HepG2 (cell line): Measurements from ENCODE around the gene SHCBP1L. TPM values are rescaled to one million over a fixed set of nuclear protein-coding genes. Genes with fewer than 3 reads are reported as not detected.

Experiments used
- ATAC-seq: fragments of 200-7000 bp; cut with Tn5 transposase; 3 replicates; pipeline ENCODE4 v1.9.1; 2020; ENCODE audit warnings: mild to moderate bottlenecking, moderate library complexity
- BruUV-seq: library from RNA; stranded (reverse); fragments of 400-500 nt; replicated peaks from 2 replicates; lab custom pipeline; 2021; lab: Mats Ljungman, UMichigan
- CTCF ChIA-PET: fragments of 300-600 bp; formaldehyde crosslinking; extraction: SDS; loops from one replicate; lab custom pipeline; 2021; ENCODE audit warnings: low total read pairs, inconsistent platforms, low intra/inter-chr PET ratio; lab: Yijun Ruan, JAX
- POLR2A ChIA-PET: fragments of 350-600 bp; sonication (Branson Sonifier 250); formaldehyde crosslinking; loops from one replicate; lab custom pipeline; 2020; ENCODE audit warnings: antibody characterized with exemption, inconsistent platforms; lab: Yijun Ruan, JAX
- DNase-seq: peaks from one replicate; pipeline ENCODE4 v3.0.0-alpha.2; 2015; ENCODE audit warnings: low spot score
- FAIRE-seq: peaks from 3 replicates; lab custom pipeline; 2011; peaks lifted over from hg19 to GRCh38; lab: Jason Lieb, UNC
- H2AFZ ChIP-seq: one replicate; pipeline ENCODE4 v1.6.1; 2011; ENCODE audit warnings: low read length, inconsistent platforms
- H3K27ac ChIP-seq: fragments of 300-600 bp; 3 replicates; pipeline ENCODE4 v1.8.0; 2011; ENCODE audit warnings: mixed run types, mild to moderate bottlenecking, mixed read lengths, low read length, inconsistent platforms; ENCODE audit not compliant: insufficient read depth; ENCODE audit errors: extremely low read length
- H3K27me3 ChIP-seq, 2 experiments: fragments of 200-600 bp in 1 of 2; 2 replicates in 1 of 2; 3 replicates in 1 of 2; pipeline versions ENCODE4 v1.6.0 to v1.8.0; 2011; ENCODE audit warnings: low read length in 2 of 2, mild to moderate bottlenecking in 2 of 2, moderate library complexity in 2 of 2, inconsistent platforms in 1 of 2; ENCODE audit not compliant: insufficient read depth in 2 of 2, control insufficient read depth in 1 of 2
- H3K36me3 ChIP-seq, 2 experiments: fragments of 200-600 bp in 1 of 2; replicated peaks in 1 of 2; 2 replicates in 1 of 2; 3 replicates in 1 of 2; pipeline versions ENCODE4 v1.5.1 to v1.8.0; 2011; ENCODE audit warnings: low read length in 2 of 2, inconsistent platforms in 1 of 2; ENCODE audit not compliant: insufficient read depth in 2 of 2, control insufficient read depth in 1 of 2
- H3K4me1 ChIP-seq: 2 replicates; pipeline ENCODE4 v1.5.1; 2012; ENCODE audit warnings: low read length, inconsistent platforms; ENCODE audit not compliant: insufficient read depth
- H3K4me2 ChIP-seq: 2 replicates; pipeline ENCODE4 v1.6.0; 2011; ENCODE audit warnings: low read depth, low read length, inconsistent platforms
- H3K4me3 ChIP-seq, 3 experiments: fragments of 200-600 bp in 1 of 3; sonication (generic), shearing (Covaris generic) in 1 of 3; replicated peaks in 1 of 3; 2 replicates each; pipeline ENCODE4 v1.5.1; 2011 to 2016; ENCODE audit warnings: low read length in 3 of 3, inconsistent platforms in 2 of 3, low read depth in 2 of 3, mild to moderate bottlenecking in 2 of 3, control low read depth in 1 of 3, mixed read lengths in 1 of 3; ENCODE audit not compliant: insufficient read depth in 1 of 3
- H3K79me2 ChIP-seq: one replicate; pipeline ENCODE4 v1.6.1; 2011; ENCODE audit warnings: low read length, inconsistent platforms; ENCODE audit not compliant: insufficient read depth
- H3K9ac ChIP-seq: 2 replicates; pipeline ENCODE4 v1.6.0; 2011; ENCODE audit warnings: mild to moderate bottlenecking, low read depth, low read length, inconsistent platforms; ENCODE audit not compliant: insufficient read depth
- H3K9me3 ChIP-seq: 2 replicates; pipeline ENCODE4 v1.5.1; 2012; ENCODE audit warnings: mild to moderate bottlenecking, low read length
- H4K20me1 ChIP-seq: 2 replicates; pipeline ENCODE4 v1.6.0; 2011; ENCODE audit warnings: inconsistent platforms, mild to moderate bottlenecking, low read length, moderate library complexity; ENCODE audit not compliant: insufficient read depth
- MAFF ChIP-seq: IDR thresholded peaks from 2 replicates; pipeline ENCODE4 v1.6.1; 2011; ENCODE audit warnings: low read depth, low read length, improper control_type of control experiment
- MAFK ChIP-seq, 2 experiments: IDR thresholded peaks in 1 of 2; conservative IDR thresholded peaks in 1 of 2; 2 replicates each; pipeline ENCODE4 v1.6.1; 2011; ENCODE audit warnings: improper control_type of control experiment in 2 of 2, low read length in 2 of 2
- ONECUT2 ChIP-seq: sonication (generic); formaldehyde crosslinking; IDR thresholded peaks from 2 replicates; pipeline ENCODE4 v1.4.0; 2020; ENCODE audit warnings: missing genetic modification reagents
- ZBTB8A ChIP-seq: sonication (generic); formaldehyde crosslinking; IDR thresholded peaks from 2 replicates; pipeline ENCODE4 v1.4.0; 2020; ENCODE audit warnings: mild to moderate bottlenecking, low read depth, missing genetic modification reagents, borderline replicate concordance
- ZNF678 ChIP-seq: sonication (generic); formaldehyde crosslinking; IDR thresholded peaks from 2 replicates; pipeline ENCODE4 v1.4.0; 2020; ENCODE audit warnings: mild to moderate bottlenecking, missing genetic modification reagents
- WGBS: methylation state at CpG from one replicate; pipeline ENCODE4 v1.1.6; 2017; ENCODE audit warnings: low lambda C conversion rate; 5-methylcytosine and 5-hydroxymethylcytosine counted together
- in situ Hi-C: cut with HindIII; loops from 2 replicates; pipeline ENCODE4 v1.10.0; 2017; ENCODE audit warnings: low pct_unique_long_range_greater_than_20kb; ENCODE audit not compliant: extremely low pct_ligation_motif_present
- intact Hi-C: fragments of 100-400 bp; cut with micrococcal nuclease; formaldehyde crosslinking; loops from one replicate; pipeline ENCODE4 v1.10.0; 2022; ENCODE audit not compliant: unreplicated experiment
- polyA plus RNA-seq, 8 experiments: library from polyadenylated mRNA; depleted of rRNA in 3 of 8; stranded (reverse) in 7 of 8; unstranded in 1 of 8; fragments of >200 nt; fragmentation: Illumina TruSeq in 4 of 8; extraction: Trizol in 4 of 8; gene quantifications; 2 replicates each; pipeline versions ENCODE4 v1.2.1 to v1.2.3, GENCODE V29; 2011 to 2016; ENCODE audit warnings: low read depth in 4 of 8, missing spikeins in 1 of 8, mixed read lengths in 1 of 8; ENCODE audit not compliant: insufficient read depth in 1 of 8
- total RNA-seq, 5 experiments: library from RNA; depleted of rRNA; stranded (reverse); fragments of >200 nt; fragmentation: Illumina TruSeq; extraction: Trizol; gene quantifications; 2 replicates each; pipeline ENCODE4 v1.2.3, GENCODE V29; 2016; ENCODE audit warnings: low read depth in 1 of 5
- TF ChIP-seq, protein P1 (sequence below): sonication (generic); formaldehyde crosslinking; IDR thresholded peaks from 2 replicates; pipeline ENCODE4 v1.8.1; 2023; ENCODE audit warnings: missing genetic modification reagents, mild to moderate bottlenecking, borderline replicate concordance
- TF ChIP-seq, protein P2 (sequence below): IDR thresholded peaks from 2 replicates; pipeline ENCODE4 v1.6.1; 2016; ENCODE audit warnings: mild to moderate bottlenecking
- TF ChIP-seq, protein P3 (sequence below): sonication (generic); formaldehyde crosslinking; IDR thresholded peaks from 2 replicates; pipeline ENCODE4 v1.4.0; 2020; ENCODE audit warnings: mild to moderate bottlenecking, missing genetic modification reagents, borderline replicate concordance
- TF ChIP-seq, protein P4 (sequence below): sonication (generic); formaldehyde crosslinking; IDR thresholded peaks from 2 replicates; pipeline ENCODE4 v1.5.0; 2020; ENCODE audit warnings: mild to moderate bottlenecking, missing genetic modification reagents

Gene SHCBP1L
- total and polyA plus RNA-seq, 2 of the 13 experiments (the other 11 are each of a cell fraction or from before 2014, with no cell fraction given) = not detected

DNA sequence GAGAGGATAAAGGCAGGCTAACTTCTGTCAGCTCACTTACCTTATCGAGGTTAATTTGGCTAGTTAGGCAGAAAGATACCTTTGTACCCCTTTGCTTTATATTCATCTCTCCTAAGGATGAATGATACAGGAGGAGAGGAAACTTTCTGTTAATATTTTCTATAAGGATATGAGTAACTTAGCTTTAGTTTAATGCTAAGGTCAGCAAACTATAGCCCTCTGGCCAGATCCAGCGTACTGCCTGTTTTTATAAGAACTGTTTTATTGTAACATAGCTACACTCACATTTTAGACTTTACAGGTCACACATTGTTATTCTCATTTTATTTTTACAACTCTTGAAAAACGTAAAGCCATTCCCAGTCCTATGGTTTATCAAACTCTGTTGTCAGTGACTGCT, 95.8 kb downstream of the SHCBP1L start:
- no peak for FAIRE-seq
- Histone ChIP-seq H3K9me3 (no peaks in the 10 kb centered on the region), H3K27ac (no peak overlapping the region), H2AFZ (no peak overlapping the region), H3K4me3 (no peak overlapping the region), H4K20me1 (no peaks in the 10 kb centered on the region; the same call in 1 of the 2 replicates), H3K79me2 (peaks cover 8% of the 10 kb centered on the region), H3K4me2 (no peak overlapping the region), H3K27me3 (no peaks in the 10 kb centered on the region), H3K9ac (no peak overlapping the region), H3K36me3 (peaks cover 33 to 92% of the 10 kb centered on the region in 2 experiments), H3K4me1 (peaks cover 22% of the 10 kb centered on the region)
- intact Hi-C loops = no loop called here
- peak; percentile 36; the same call in 1 of the 2 replicates for TF ChIP-seq MAFF
- peak; percentile 7 to 72; a peak in 2 of 4 replicates for TF ChIP-seq MAFK (conservative IDR thresholded peaks at IDR 0.05 in 1 of 2, IDR thresholded peaks at IDR 0.05 in 1 of 2; ENCODE audit: low read length in 2 of 2)
- TF ChIP-seq, protein P1, sequence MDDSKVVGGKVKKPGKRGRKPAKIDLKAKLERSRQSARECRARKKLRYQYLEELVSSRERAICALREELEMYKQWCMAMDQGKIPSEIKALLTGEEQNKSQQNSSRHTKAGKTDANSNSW (CRISPR knock-in tag) = no peak
- CTCF ChIA-PET = no interaction called here
- BruUV-seq = no TSS peak
- POLR2A ChIA-PET = no interaction called here
- in situ Hi-C loops = loop anchor here (25.0 kb wide), 1 partner anchor 280 kb away; no protein-coding TSS in a partner anchor
- no peak for DNase-seq
- 98% methylated on average over 3 of the region's 3 CpGs for WGBS
- no peak for ATAC-seq

DNA sequence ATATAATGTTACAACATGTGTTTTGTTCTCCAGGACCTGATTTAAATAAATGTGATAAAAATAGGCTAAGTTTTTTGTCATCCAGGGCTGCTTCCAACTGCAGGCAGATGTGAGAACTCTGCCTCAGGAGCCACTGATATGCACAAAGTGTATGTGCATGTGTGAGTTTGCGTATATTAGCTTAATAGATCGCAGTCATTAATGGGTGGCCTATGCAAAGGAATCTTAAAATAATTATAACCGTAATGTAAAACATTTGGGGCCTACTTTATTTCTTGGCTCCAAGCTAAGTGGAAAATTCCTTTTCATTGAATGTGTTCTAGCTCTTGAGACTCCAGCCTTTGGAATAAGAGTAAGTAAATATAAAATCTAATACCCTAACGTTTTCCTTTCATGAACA, 97.1 kb downstream of the SHCBP1L start:
- Histone ChIP-seq H3K36me3 (peaks cover 33 to 93% of the 10 kb centered on the region in 2 experiments), H3K9ac (no peak overlapping the region), H2AFZ (no peak overlapping the region), H3K79me2 (peaks cover 10% of the 10 kb centered on the region), H3K27me3 (no peaks in the 10 kb centered on the region), H3K4me1 (peaks cover 22% of the 10 kb centered on the region), H4K20me1 (no peaks in the 10 kb centered on the region; the same call in 1 of the 2 replicates), H3K9me3 (no peaks in the 10 kb centered on the region), H3K27ac (no peak overlapping the region), H3K4me2 (no peak overlapping the region), H3K4me3 (no peak overlapping the region)
- ATAC-seq (no peak), FAIRE-seq (no peak), DNase-seq (no peak)
- BruUV-seq = no TSS peak
- ChIA-PET POLR2A (no interaction called here), CTCF (no interaction called here)
- intact Hi-C loops = no loop called here
- in situ Hi-C loops = loop anchor here (25.0 kb wide), 1 partner anchor 281 kb away; no protein-coding TSS in a partner anchor
- WGBS = 96% methylated on average over 4 of the region's 4 CpGs
- no peak for TF ChIP-seq ONECUT2 (CRISPR knock-in tag)
- no peak for TF ChIP-seq ZNF678 (CRISPR knock-in tag)
- TF ChIP-seq, protein P2, sequence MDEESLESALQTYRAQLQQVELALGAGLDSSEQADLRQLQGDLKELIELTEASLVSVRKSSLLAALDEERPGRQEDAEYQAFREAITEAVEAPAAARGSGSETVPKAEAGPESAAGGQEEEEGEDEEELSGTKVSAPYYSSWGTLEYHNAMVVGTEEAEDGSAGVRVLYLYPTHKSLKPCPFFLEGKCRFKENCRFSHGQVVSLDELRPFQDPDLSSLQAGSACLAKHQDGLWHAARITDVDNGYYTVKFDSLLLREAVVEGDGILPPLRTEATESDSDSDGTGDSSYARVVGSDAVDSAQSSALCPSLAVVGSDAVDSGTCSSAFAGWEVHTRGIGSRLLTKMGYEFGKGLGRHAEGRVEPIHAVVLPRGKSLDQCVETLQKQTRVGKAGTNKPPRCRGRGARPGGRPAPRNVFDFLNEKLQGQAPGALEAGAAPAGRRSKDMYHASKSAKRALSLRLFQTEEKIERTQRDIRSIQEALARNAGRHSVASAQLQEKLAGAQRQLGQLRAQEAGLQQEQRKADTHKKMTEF (CRISPR knock-in tag) = no peak
- TF ChIP-seq, protein P3, sequence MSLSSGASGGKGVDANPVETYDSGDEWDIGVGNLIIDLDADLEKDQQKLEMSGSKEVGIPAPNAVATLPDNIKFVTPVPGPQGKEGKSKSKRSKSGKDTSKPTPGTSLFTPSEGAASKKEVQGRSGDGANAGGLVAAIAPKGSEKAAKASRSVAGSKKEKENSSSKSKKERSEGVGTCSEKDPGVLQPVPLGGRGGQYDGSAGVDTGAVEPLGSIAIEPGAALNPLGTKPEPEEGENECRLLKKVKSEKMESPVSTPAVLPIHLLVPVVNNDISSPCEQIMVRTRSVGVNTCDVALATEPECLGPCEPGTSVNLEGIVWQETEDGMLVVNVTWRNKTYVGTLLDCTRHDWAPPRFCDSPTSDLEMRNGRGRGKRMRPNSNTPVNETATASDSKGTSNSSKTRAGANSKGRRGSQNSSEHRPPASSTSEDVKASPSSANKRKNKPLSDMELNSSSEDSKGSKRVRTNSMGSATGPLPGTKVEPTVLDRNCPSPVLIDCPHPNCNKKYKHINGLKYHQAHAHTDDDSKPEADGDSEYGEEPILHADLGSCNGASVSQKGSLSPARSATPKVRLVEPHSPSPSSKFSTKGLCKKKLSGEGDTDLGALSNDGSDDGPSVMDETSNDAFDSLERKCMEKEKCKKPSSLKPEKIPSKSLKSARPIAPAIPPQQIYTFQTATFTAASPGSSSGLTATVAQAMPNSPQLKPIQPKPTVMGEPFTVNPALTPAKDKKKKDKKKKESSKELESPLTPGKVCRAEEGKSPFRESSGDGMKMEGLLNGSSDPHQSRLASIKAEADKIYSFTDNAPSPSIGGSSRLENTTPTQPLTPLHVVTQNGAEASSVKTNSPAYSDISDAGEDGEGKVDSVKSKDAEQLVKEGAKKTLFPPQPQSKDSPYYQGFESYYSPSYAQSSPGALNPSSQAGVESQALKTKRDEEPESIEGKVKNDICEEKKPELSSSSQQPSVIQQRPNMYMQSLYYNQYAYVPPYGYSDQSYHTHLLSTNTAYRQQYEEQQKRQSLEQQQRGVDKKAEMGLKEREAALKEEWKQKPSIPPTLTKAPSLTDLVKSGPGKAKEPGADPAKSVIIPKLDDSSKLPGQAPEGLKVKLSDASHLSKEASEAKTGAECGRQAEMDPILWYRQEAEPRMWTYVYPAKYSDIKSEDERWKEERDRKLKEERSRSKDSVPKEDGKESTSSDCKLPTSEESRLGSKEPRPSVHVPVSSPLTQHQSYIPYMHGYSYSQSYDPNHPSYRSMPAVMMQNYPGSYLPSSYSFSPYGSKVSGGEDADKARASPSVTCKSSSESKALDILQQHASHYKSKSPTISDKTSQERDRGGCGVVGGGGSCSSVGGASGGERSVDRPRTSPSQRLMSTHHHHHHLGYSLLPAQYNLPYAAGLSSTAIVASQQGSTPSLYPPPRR (CRISPR knock-in tag) = no peak
- TF ChIP-seq, protein P4, sequence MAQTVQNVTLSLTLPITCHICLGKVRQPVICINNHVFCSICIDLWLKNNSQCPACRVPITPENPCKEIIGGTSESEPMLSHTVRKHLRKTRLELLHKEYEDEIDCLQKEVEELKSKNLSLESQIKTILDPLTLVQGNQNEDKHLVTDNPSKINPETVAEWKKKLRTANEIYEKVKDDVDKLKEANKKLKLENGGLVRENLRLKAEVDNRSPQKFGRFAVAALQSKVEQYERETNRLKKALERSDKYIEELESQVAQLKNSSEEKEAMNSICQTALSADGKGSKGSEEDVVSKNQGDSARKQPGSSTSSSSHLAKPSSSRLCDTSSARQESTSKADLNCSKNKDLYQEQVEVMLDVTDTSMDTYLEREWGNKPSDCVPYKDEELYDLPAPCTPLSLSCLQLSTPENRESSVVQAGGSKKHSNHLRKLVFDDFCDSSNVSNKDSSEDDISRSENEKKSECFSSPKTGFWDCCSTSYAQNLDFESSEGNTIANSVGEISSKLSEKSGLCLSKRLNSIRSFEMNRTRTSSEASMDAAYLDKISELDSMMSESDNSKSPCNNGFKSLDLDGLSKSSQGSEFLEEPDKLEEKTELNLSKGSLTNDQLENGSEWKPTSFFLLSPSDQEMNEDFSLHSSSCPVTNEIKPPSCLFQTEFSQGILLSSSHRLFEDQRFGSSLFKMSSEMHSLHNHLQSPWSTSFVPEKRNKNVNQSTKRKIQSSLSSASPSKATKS (CRISPR knock-in tag) = no peak
- no peak for TF ChIP-seq ZBTB8A (CRISPR knock-in tag)
